GM12878 (cell line): ENCODE results near the gene AGPAT2.

Source experiments
- BCL11A ChIP-seq: IDR thresholded peaks from 2 replicates; pipeline ENCODE4 v1.6.1; 2011; ENCODE audit warnings: low read depth, low read length
- CREB1 ChIP-seq: IDR thresholded peaks from 2 replicates; pipeline ENCODE4 v1.6.1; 2012; ENCODE audit warnings: low read depth, mild to moderate bottlenecking, inconsistent platforms
- FOXM1 ChIP-seq: IDR thresholded peaks from 2 replicates; pipeline ENCODE4 v1.6.1; 2012; ENCODE audit warnings: low read depth, mild to moderate bottlenecking, inconsistent platforms, low read length, moderate library complexity
- POLR2AphosphoS2 ChIP-seq: IDR thresholded peaks from 2 replicates; pipeline ENCODE4 v1.6.1; 2011; ENCODE audit warnings: low read depth, mild to moderate bottlenecking, low read length, improper control_type of control experiment, moderate library complexity
- POLR2AphosphoS5 ChIP-seq: IDR thresholded peaks from 2 replicates; pipeline ENCODE4 v1.6.1; 2011; ENCODE audit warnings: mild to moderate bottlenecking, low read length, inconsistent platforms
- RB1 ChIP-seq: fragments of 450-650 bp; formaldehyde crosslinking; IDR thresholded peaks from 2 replicates; pipeline ENCODE4 v1.6.1; 2017; ENCODE audit warnings: mild to moderate bottlenecking, borderline replicate concordance
- SRF ChIP-seq, 2 experiments: IDR thresholded peaks; 2 replicates each; pipeline ENCODE4 v1.6.1; 2011; ENCODE audit warnings: low read depth in 2 of 2, low read length in 2 of 2, mild to moderate bottlenecking in 1 of 2, moderate library complexity in 1 of 2
- TAF1 ChIP-seq: IDR thresholded peaks from 2 replicates; pipeline ENCODE4 v1.6.1; 2011; ENCODE audit warnings: mild to moderate bottlenecking, low read depth, low read length, borderline replicate concordance
- TARDBP ChIP-seq: IDR thresholded peaks from 2 replicates; pipeline ENCODE4 v1.6.1; 2016; ENCODE audit warnings: borderline replicate concordance
- TCF12 ChIP-seq: IDR thresholded peaks from 2 replicates; pipeline ENCODE4 v1.6.1; 2011; ENCODE audit warnings: low read depth, mild to moderate bottlenecking, low read length
- TF ChIP-seq, protein P1 (sequence below): IDR thresholded peaks from 2 replicates; pipeline ENCODE4 v1.6.1; 2012; ENCODE audit warnings: improper control_type of control experiment, low read depth, low read length; ENCODE audit not compliant: insufficient replicate concordance
- TF ChIP-seq, protein P2 (sequence below), 3 experiments: IDR thresholded peaks in 2 of 3; conservative IDR thresholded peaks in 1 of 3; 2 replicates each; pipeline ENCODE4 v1.5.1; 2011; ENCODE audit warnings: low read depth in 3 of 3, low read length in 3 of 3, mild to moderate bottlenecking in 3 of 3, control low read depth in 2 of 3, moderate library complexity in 2 of 3, inconsistent platforms in 1 of 3, mixed read lengths in 1 of 3; ENCODE audit not compliant: control insufficient read depth in 2 of 3, insufficient read depth in 1 of 3; ENCODE audit errors: extremely low read depth in 1 of 3

DNA sequence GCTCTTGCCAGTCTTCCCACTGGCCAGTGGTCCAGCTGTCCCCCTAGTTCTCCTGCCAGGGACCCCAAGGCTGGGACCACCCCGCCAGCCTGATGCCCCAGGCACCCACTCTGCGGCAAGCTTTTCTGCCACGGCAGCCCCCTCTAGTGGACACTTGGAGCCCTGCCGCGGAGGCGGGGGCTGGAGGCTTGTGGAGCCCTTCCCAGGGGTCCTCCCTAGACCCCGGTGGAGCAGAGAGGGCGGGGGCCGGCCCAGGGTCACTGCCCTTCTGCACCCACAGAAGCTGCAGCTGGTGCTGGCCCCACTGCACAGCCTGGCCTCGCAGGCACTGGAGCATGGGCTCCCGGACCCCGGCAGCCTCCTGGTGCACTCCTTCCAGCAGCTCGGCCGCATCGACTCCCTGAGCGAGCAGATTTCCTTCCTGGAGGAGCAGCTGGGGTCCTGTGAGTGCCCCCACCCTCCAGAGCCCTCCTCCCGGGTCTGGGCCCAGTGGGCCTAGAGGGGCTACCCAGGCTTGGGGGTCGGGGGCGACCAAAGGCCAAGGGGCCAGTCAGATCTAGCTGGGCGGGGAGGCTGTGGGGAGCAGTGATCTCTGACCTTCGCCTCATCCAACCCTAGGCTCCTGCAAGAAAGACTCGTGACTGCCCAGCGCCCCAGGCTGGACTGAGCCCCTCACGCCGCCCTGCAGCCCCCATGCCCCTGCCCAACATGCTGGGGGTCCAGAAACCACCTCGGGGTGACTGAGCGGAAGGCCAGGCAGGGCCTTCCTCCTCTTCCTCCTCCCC is 15.4 kb downstream of the AGPAT2 start:
- TF ChIP-seq TAF1: no peak
- TF ChIP-seq POLR2AphosphoS5: no peak
- no peak for TF ChIP-seq CREB1
- TF ChIP-seq, protein P1, sequence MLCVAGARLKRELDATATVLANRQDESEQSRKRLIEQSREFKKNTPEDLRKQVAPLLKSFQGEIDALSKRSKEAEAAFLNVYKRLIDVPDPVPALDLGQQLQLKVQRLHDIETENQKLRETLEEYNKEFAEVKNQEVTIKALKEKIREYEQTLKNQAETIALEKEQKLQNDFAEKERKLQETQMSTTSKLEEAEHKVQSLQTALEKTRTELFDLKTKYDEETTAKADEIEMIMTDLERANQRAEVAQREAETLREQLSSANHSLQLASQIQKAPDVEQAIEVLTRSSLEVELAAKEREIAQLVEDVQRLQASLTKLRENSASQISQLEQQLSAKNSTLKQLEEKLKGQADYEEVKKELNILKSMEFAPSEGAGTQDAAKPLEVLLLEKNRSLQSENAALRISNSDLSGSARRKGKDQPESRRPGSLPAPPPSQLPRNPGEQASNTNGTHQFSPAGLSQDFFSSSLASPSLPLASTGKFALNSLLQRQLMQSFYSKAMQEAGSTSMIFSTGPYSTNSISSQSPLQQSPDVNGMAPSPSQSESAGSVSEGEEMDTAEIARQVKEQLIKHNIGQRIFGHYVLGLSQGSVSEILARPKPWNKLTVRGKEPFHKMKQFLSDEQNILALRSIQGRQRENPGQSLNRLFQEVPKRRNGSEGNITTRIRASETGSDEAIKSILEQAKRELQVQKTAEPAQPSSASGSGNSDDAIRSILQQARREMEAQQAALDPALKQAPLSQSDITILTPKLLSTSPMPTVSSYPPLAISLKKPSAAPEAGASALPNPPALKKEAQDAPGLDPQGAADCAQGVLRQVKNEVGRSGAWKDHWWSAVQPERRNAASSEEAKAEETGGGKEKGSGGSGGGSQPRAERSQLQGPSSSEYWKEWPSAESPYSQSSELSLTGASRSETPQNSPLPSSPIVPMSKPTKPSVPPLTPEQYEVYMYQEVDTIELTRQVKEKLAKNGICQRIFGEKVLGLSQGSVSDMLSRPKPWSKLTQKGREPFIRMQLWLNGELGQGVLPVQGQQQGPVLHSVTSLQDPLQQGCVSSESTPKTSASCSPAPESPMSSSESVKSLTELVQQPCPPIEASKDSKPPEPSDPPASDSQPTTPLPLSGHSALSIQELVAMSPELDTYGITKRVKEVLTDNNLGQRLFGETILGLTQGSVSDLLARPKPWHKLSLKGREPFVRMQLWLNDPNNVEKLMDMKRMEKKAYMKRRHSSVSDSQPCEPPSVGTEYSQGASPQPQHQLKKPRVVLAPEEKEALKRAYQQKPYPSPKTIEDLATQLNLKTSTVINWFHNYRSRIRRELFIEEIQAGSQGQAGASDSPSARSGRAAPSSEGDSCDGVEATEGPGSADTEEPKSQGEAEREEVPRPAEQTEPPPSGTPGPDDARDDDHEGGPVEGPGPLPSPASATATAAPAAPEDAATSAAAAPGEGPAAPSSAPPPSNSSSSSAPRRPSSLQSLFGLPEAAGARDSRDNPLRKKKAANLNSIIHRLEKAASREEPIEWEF: no peak
- TF ChIP-seq, protein P2, sequence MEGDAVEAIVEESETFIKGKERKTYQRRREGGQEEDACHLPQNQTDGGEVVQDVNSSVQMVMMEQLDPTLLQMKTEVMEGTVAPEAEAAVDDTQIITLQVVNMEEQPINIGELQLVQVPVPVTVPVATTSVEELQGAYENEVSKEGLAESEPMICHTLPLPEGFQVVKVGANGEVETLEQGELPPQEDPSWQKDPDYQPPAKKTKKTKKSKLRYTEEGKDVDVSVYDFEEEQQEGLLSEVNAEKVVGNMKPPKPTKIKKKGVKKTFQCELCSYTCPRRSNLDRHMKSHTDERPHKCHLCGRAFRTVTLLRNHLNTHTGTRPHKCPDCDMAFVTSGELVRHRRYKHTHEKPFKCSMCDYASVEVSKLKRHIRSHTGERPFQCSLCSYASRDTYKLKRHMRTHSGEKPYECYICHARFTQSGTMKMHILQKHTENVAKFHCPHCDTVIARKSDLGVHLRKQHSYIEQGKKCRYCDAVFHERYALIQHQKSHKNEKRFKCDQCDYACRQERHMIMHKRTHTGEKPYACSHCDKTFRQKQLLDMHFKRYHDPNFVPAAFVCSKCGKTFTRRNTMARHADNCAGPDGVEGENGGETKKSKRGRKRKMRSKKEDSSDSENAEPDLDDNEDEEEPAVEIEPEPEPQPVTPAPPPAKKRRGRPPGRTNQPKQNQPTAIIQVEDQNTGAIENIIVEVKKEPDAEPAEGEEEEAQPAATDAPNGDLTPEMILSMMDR (IDR thresholded peaks at IDR 0.05 in 2 of 3, conservative IDR thresholded peaks at IDR 0.05 in 1 of 3; ENCODE audit: control insufficient read depth in 2 of 3, extremely low read depth in 1 of 3, insufficient read depth in 1 of 3, low read depth in 3 of 3, low read length in 3 of 3): peak; percentile 70 to 95 (median 78)
- TF ChIP-seq RB1: no peak
- TF ChIP-seq TCF12: no peak
- TF ChIP-seq BCL11A: no peak
- no peak for TF ChIP-seq POLR2AphosphoS2
- no peak for TF ChIP-seq SRF (IDR thresholded peaks at IDR 0.05; ENCODE audit: low read depth in 2 of 2, low read length in 2 of 2)
- no peak for TF ChIP-seq TARDBP
- TF ChIP-seq FOXM1: no peak
